Measurements from ENCODE around the gene HOXA4.

HOXA4 gene

GRCh38 chr7:27130540-27131389 is at the start of gene HOXA4:
TSS of gene HOXA4 (minus strand) at chr7:27130757. CDS start at chr7:27130733, 24 bp downstream.
- DNase-seq (ENCODE audit: low spot score), result peak; percentile 97

GRCh38 chr7:27179503-27180430 is 49.2 kb upstream of the HOXA4 start:
- peak; percentile 85 for DNase-seq (ENCODE audit: low spot score)

- DNase-seq (ENCODE audit: low spot score), result no peak
These were observed 48.5 kb upstream of the HOXA4 start for GRCh38 chr7:27179030-27179429.

GRCh38 chr7:27178366-27178765 is 47.8 kb upstream of the HOXA4 start:
- DNase-seq (ENCODE audit: low spot score), result no peak

- no peak for DNase-seq (ENCODE audit: low spot score)
These were observed 47.3 kb upstream of the HOXA4 start for GRCh38 chr7:27177795-27178320.

GRCh38 chr7:27176962-27177794 is 46.6 kb upstream of the HOXA4 start:
- DNase-seq (ENCODE audit: low spot score), result no peak

GRCh38 chr7:27176524-27176845 is 45.9 kb upstream of the HOXA4 start:
- DNase-seq (ENCODE audit: low spot score), result no peak

- no peak for DNase-seq (ENCODE audit: low spot score)
These were observed 45.3 kb upstream of the HOXA4 start for GRCh38 chr7:27175626-27176523.

- DNase-seq (ENCODE audit: low spot score), result no peak
These were observed 44.5 kb upstream of the HOXA4 start for GRCh38 chr7:27174874-27175625.

- DNase-seq (ENCODE audit: low spot score), result no peak
These were observed 43.7 kb upstream of the HOXA4 start, which contains the start of gene HOXA10 for GRCh38 chr7:27173956-27174873. TSS of gene HOXA10 (minus strand) at chr7:27174320. CDS start at chr7:27174306, 14 bp downstream.

- no peak for DNase-seq (ENCODE audit: low spot score)
These were observed 43.0 kb upstream of the HOXA4 start for GRCh38 chr7:27173511-27173955.

GRCh38 chr7:27172823-27173510 is 42.4 kb upstream of the HOXA4 start:
- no peak for DNase-seq (ENCODE audit: low spot score)

GRCh38 chr7:27172315-27172774 is 41.8 kb upstream of the HOXA4 start:
- DNase-seq (ENCODE audit: low spot score), result no peak

GRCh38 chr7:27171637-27172314 is 41.2 kb upstream of the HOXA4 start:
- no peak for DNase-seq (ENCODE audit: low spot score)

GRCh38 chr7:27171325-27171636 is 40.7 kb upstream of the HOXA4 start:
- DNase-seq (ENCODE audit: low spot score), result no peak

- no peak for DNase-seq (ENCODE audit: low spot score)
These were observed 40.1 kb upstream of the HOXA4 start for GRCh38 chr7:27170426-27171324.
